Liver (tissue), 9 donors: ENCODE measurements around the gene CFAP61. TPM values are rescaled to one million over a fixed set of nuclear protein-coding genes. Genes with fewer than 3 reads are reported as not detected.

Experiments used
- DNase-seq: peaks from one replicate; pipeline ENCODE4 v3.0.0-alpha.2; 2017; ENCODE audit warnings: low spot score
- H3K27ac ChIP-seq, 2 donors: one replicate each; pipeline ENCODE4 v1.7.0; 2013; ENCODE audit warnings: inconsistent platforms in 2 of 2, low read length in 2 of 2, control low read depth in 1 of 2, low read depth in 1 of 2, mild to moderate bottlenecking in 1 of 2
- H3K27me3 ChIP-seq, 4 donors: one replicate each; pipeline versions ENCODE4 v1.6.1 to v1.7.0; 2013; ENCODE audit warnings: low read length in 3 of 4, inconsistent platforms in 1 of 4, mild to moderate bottlenecking in 1 of 4, moderate library complexity in 1 of 4; ENCODE audit not compliant: control insufficient read depth in 4 of 4, insufficient read depth in 4 of 4
- H3K36me3 ChIP-seq, 4 donors: one replicate each; pipeline versions ENCODE4 v1.6.1 to v1.7.0; 2013; ENCODE audit warnings: low read length in 3 of 4, mild to moderate bottlenecking in 3 of 4, low read depth in 1 of 4, moderate library complexity in 1 of 4; ENCODE audit not compliant: control insufficient read depth in 4 of 4, insufficient read depth in 3 of 4
- H3K4me1 ChIP-seq, 4 donors: one replicate each; pipeline versions ENCODE4 v1.6.1 to v1.7.0; 2013; ENCODE audit warnings: low read length in 3 of 4, mild to moderate bottlenecking in 3 of 4, moderate library complexity in 1 of 4; ENCODE audit not compliant: control insufficient read depth in 4 of 4, insufficient read depth in 4 of 4
- H3K4me3 ChIP-seq, 3 donors: one replicate each; pipeline versions ENCODE4 v1.6.1 to v1.7.0; 2013; ENCODE audit warnings: low read length in 3 of 3, control low read depth in 1 of 3, low read depth in 1 of 3, mild to moderate bottlenecking in 1 of 3
- H3K9ac ChIP-seq, 2 donors: one replicate each; pipeline ENCODE4 v1.7.0; 2013; ENCODE audit warnings: low read length in 2 of 2, mild to moderate bottlenecking in 2 of 2, moderate library complexity in 2 of 2, control low read depth in 1 of 2, low read depth in 1 of 2
- H3K9me3 ChIP-seq, 4 donors: one replicate each; pipeline versions ENCODE4 v1.6.1 to v1.7.0; 2013; ENCODE audit warnings: low read length in 3 of 4; ENCODE audit not compliant: control insufficient read depth in 4 of 4
- ATF3 ChIP-seq: IDR thresholded peaks from 2 replicates; pipeline ENCODE4 v1.6.1; 2016; ENCODE audit warnings: antibody characterized with exemption
- FOXA1 ChIP-seq: IDR thresholded peaks from 2 replicates; pipeline ENCODE4 v1.6.1; 2016; ENCODE audit warnings: antibody characterized with exemption
- GABPA ChIP-seq, 2 donors: IDR thresholded peaks in 1 of 2; conservative IDR thresholded peaks in 1 of 2; 2 replicates each; pipeline ENCODE4 v1.6.1; 2016; ENCODE audit warnings: antibody characterized with exemption in 2 of 2, mild to moderate bottlenecking in 1 of 2, moderate library complexity in 1 of 2
- HNF4G ChIP-seq: IDR thresholded peaks from 2 replicates; pipeline ENCODE4 v1.6.1; 2016; ENCODE audit warnings: antibody characterized with exemption
- JUND ChIP-seq, 2 donors: IDR thresholded peaks; 2 replicates each; pipeline ENCODE4 v1.6.1; 2016; ENCODE audit warnings: antibody characterized with exemption in 2 of 2
- MAX ChIP-seq: IDR thresholded peaks from 2 replicates; pipeline ENCODE4 v1.6.1; 2016; ENCODE audit warnings: antibody characterized with exemption
- NR2F2 ChIP-seq: IDR thresholded peaks from 2 replicates; pipeline ENCODE4 v1.6.1; 2016; ENCODE audit warnings: antibody characterized with exemption
- RAD21 ChIP-seq, 2 donors: IDR thresholded peaks; 2 replicates each; pipeline ENCODE4 v1.6.1; 2016; ENCODE audit warnings: antibody characterized with exemption in 2 of 2, mild to moderate bottlenecking in 2 of 2
- REST ChIP-seq: IDR thresholded peaks from 2 replicates; pipeline ENCODE4 v1.6.1; 2016; ENCODE audit warnings: antibody characterized with exemption, mild to moderate bottlenecking
- RXRA ChIP-seq, 2 donors: IDR thresholded peaks; 2 replicates each; pipeline ENCODE4 v1.6.1; 2017 to 2018; ENCODE audit warnings: antibody characterized with exemption in 2 of 2, mild to moderate bottlenecking in 1 of 2
- TAF1 ChIP-seq: conservative IDR thresholded peaks from 2 replicates; pipeline ENCODE4 v1.6.1; 2016; ENCODE audit warnings: antibody characterized with exemption, mild to moderate bottlenecking
- YY1 ChIP-seq: IDR thresholded peaks from 2 replicates; pipeline ENCODE4 v1.6.1; 2016; ENCODE audit warnings: antibody characterized with exemption, mild to moderate bottlenecking
- ZBTB33 ChIP-seq: IDR thresholded peaks from 2 replicates; pipeline ENCODE4 v1.6.1; 2016; ENCODE audit warnings: antibody characterized with exemption
- WGBS: extraction: QIAGEN DNeasy Blood & Tissue Kit; methylation state at CpG from one replicate; pipeline ENCODE4 v1.1.7; 2013; 5-methylcytosine and 5-hydroxymethylcytosine counted together
- polyA plus RNA-seq, 2 donors: library from polyadenylated mRNA; stranded (reverse) in 1 of 2; unstranded in 1 of 2; fragments of 200-250 nt in 1 of 2; fragments of >200 nt in 1 of 2; fragmentation: Nextera tagmentation in 1 of 2; extraction: Ambion mirVana in 1 of 2; gene quantifications; one replicate each; pipeline versions ENCODE4 v1.2.1 to v1.2.3, GENCODE V29; 2013 to 2015
- total RNA-seq, 2 donors: library from RNA; depleted of rRNA; stranded (reverse); fragments of >200 nt; gene quantifications; one replicate each; pipeline ENCODE4 v1.2.3, GENCODE V29; 2014
- donor health status: healthy.
- donor health status: healthy.
- donor health status: healthy.
- donor health status: healthy.
- donor health status: healthy.

CFAP61 gene
- total and polyA plus RNA-seq, 4 donors = 0.05 TPM; not detected in 3

GRCh38 chr20:20391115-20391514 lies 338.8 kb downstream of the CFAP61 start:
- Histone ChIP-seq H3K27me3 (no peaks in the 10 kb centered on the region), H3K36me3 (peaks cover 7 to 53% (median 18%) of the 10 kb centered on the region in 4 donors), H3K27ac (no peak overlapping the region)

GRCh38 chr20:20391766-20392165 lies 339.4 kb downstream of the CFAP61 start:
- H3K27ac ChIP-seq = no peak overlapping the region
- H3K4me1 ChIP-seq = no peaks in the 10 kb centered on the region
- H3K27me3 ChIP-seq = no peaks in the 10 kb centered on the region
- H3K36me3 ChIP-seq = peaks cover 7 to 59% (median 19%) of the 10 kb centered on the region in 4 donors
- no peak overlapping the region for H3K9ac ChIP-seq
- no peak for TF ChIP-seq REST
- no peak for TF ChIP-seq RAD21 (IDR thresholded peaks at IDR 0.05)
- no peak for TF ChIP-seq MAX
- no peak for TF ChIP-seq JUND (IDR thresholded peaks at IDR 0.05)
- no peak for TF ChIP-seq NR2F2
- TF ChIP-seq YY1 = no peak
- TF ChIP-seq HNF4G = no peak
- TF ChIP-seq TAF1 = no peak
- TF ChIP-seq ATF3 = no peak
- no peak for TF ChIP-seq GABPA (IDR thresholded peaks at IDR 0.05 in 1 of 2, conservative IDR thresholded peaks at IDR 0.05 in 1 of 2)
- no peak for TF ChIP-seq FOXA1
- TF ChIP-seq ZBTB33 = no peak
- DNase-seq = no peak
- H3K4me3 ChIP-seq = no peak overlapping the region
- no peaks in the 10 kb centered on the region for H3K9me3 ChIP-seq
- WGBS = 93% methylated on average over 13 of the region's 13 CpGs

More at GRCh38 chr20:20391115-20391514, 338.8 kb downstream of the CFAP61 start:
- H3K9me3 ChIP-seq = no peaks in the 10 kb centered on the region
- H3K4me3 ChIP-seq = no peak overlapping the region
- no peak for TF ChIP-seq RXRA (IDR thresholded peaks at IDR 0.05)
- no peak for TF ChIP-seq HNF4G
- TF ChIP-seq ATF3 = no peak
- DNase-seq = no peak
- H3K4me1 ChIP-seq = no peaks in the 10 kb centered on the region
- no peak overlapping the region for H3K9ac ChIP-seq
- WGBS = 92% methylated on average over 4 of the region's 4 CpGs
